HCT116 (cell line): ENCODE results near the gene STAB1. TPM values are rescaled to one million over a fixed set of nuclear protein-coding genes. Genes with fewer than 3 reads are reported as not detected.

Source experiments
- ATAC-seq: fragments of 200-7000 bp; cut with Tn5 transposase; 2 replicates; pipeline ENCODE4 v1.9.1; 2020; ENCODE audit warnings: mild to moderate bottlenecking, moderate library complexity
- Bru-seq: library from RNA; stranded (reverse); fragments of 400-500 nt; gene quantifications from one replicate; lab custom pipeline; 2021; lab: Mats Ljungman, UMichigan
- BruChase-seq, 2 experiments: library from RNA; stranded (reverse); fragments of 400-500 nt; gene quantifications; one replicate each; lab custom pipeline; 2021; lab: Mats Ljungman, UMichigan
- BruUV-seq: library from RNA; stranded (reverse); fragments of 400-500 nt; replicated peaks from 2 replicates; lab custom pipeline; 2021; lab: Mats Ljungman, UMichigan
- CTCF ChIA-PET: fragments of 300-600 bp; sonication (Branson Sonifier 250); formaldehyde crosslinking; loops from one replicate; lab custom pipeline; 2021; ENCODE audit warnings: antibody characterized with exemption; lab: Charles Lee
- POLR2A ChIA-PET: fragments of 300-600, 350-600 bp; sonication (Branson Sonifier 250); formaldehyde crosslinking; loops from one replicate; lab custom pipeline; 2021; ENCODE audit warnings: antibody characterized with exemption; lab: Charles Lee
- RAD21 ChIA-PET, 2 experiments: fragments of 300-600 bp; sonication (Branson Sonifier 250); formaldehyde crosslinking; loops; one replicate each; lab custom pipeline; 2023; ENCODE audit warnings: low total read pairs in 2 of 2; ENCODE audit not compliant: uncharacterized antibody in 2 of 2, unreplicated experiment in 2 of 2, low non-redundant PET in 1 of 2; lab: Charles Lee
- DNase-seq: peaks from one replicate; pipeline ENCODE4 v3.0.0-alpha.2; 2010; ENCODE audit warnings: low read depth, low spot score
- H2AFZ ChIP-seq: fragments of 200-600 bp; shearing (Covaris generic), sonication (generic); 2 replicates; pipeline ENCODE4 v1.6.1; 2017; ENCODE audit warnings: low read depth, mixed run types, mixed read lengths, antibody characterized with exemption, low read length; ENCODE audit not compliant: poor library complexity, severe bottlenecking
- H3K27ac ChIP-seq: 2 replicates; pipeline ENCODE4 v1.5.1; 2012; ENCODE audit warnings: low read depth, low read length
- H3K27me3 ChIP-seq: fragments of 200-600 bp; sonication (generic); 2 replicates; pipeline ENCODE4 v1.6.1; 2016; ENCODE audit warnings: mixed run types, low read length, mixed read lengths; ENCODE audit not compliant: insufficient read depth
- H3K36me3 ChIP-seq, 2 experiments: fragments of 200-500 bp in 1 of 2; fragments of 200-600 bp in 1 of 2; sonication (Bioruptor generic) in 1 of 2; sonication (generic) in 1 of 2; 2 replicates each; pipeline versions ENCODE4 v1.5.1 to v1.6.1; 2014 to 2016; ENCODE audit warnings: low read length in 2 of 2, inconsistent platforms in 1 of 2, mixed read lengths in 1 of 2, mixed run types in 1 of 2; ENCODE audit not compliant: insufficient read depth in 2 of 2, control insufficient read depth in 1 of 2
- H3K4me1 ChIP-seq, 2 experiments: fragments of 200-600 bp in 1 of 2; sonication (generic) in 1 of 2; 2 replicates each; pipeline versions ENCODE4 v1.5.1 to v1.6.1; 2012 to 2017; ENCODE audit warnings: low read length in 2 of 2, inconsistent platforms in 1 of 2, mild to moderate bottlenecking in 1 of 2, mixed read lengths in 1 of 2, mixed run types in 1 of 2, moderate library complexity in 1 of 2; ENCODE audit not compliant: insufficient read depth in 2 of 2, control insufficient read depth in 1 of 2
- H3K4me2 ChIP-seq: fragments of 200-600 bp; sonication (generic); 2 replicates; pipeline ENCODE4 v1.6.1; 2017; ENCODE audit warnings: mixed run types, low read length, mixed read lengths
- H3K4me3 ChIP-seq, 2 experiments: fragments of 200-600 bp in 1 of 2; sonication (generic) in 1 of 2; replicated peaks in 1 of 2; 2 replicates each; pipeline ENCODE4 v1.5.1; 2011 to 2016; ENCODE audit warnings: low read length in 2 of 2, control low read depth in 1 of 2, low read depth in 1 of 2, mild to moderate bottlenecking in 1 of 2, mixed read lengths in 1 of 2, mixed run types in 1 of 2
- H3K79me2 ChIP-seq: fragments of 200-600 bp; sonication (generic); 2 replicates; pipeline ENCODE4 v1.6.1; 2017; ENCODE audit warnings: mild to moderate bottlenecking, mixed run types, low read length, moderate library complexity, mixed read lengths; ENCODE audit not compliant: insufficient read depth
- H3K9ac ChIP-seq: fragments of 200-600 bp; sonication (generic); 2 replicates; pipeline ENCODE4 v1.6.1; 2016; ENCODE audit warnings: low read length, mixed read lengths
- H3K9me2 ChIP-seq: fragments of 200-600 bp; sonication (generic), shearing (Covaris generic); 2 replicates; pipeline ENCODE4 v1.6.1; 2017; ENCODE audit warnings: mixed run types, mild to moderate bottlenecking, moderate library complexity; ENCODE audit not compliant: insufficient read depth
- H3K9me3 ChIP-seq, 2 experiments: fragments of 200-500 bp in 1 of 2; fragments of 200-600 bp in 1 of 2; sonication (Bioruptor generic) in 1 of 2; sonication (generic) in 1 of 2; 2 replicates each; pipeline ENCODE4 v1.6.1; 2014 to 2017; ENCODE audit warnings: low read length in 2 of 2, mixed read lengths in 2 of 2, inconsistent platforms in 1 of 2, low read depth in 1 of 2, mild to moderate bottlenecking in 1 of 2, mixed run types in 1 of 2, moderate library complexity in 1 of 2; ENCODE audit not compliant: control insufficient read depth in 1 of 2, insufficient read depth in 1 of 2
- H4K20me1 ChIP-seq: fragments of 200-600 bp; sonication (generic), shearing (Covaris generic); 2 replicates; pipeline ENCODE4 v1.6.1; 2017; ENCODE audit warnings: mixed run types, mild to moderate bottlenecking, moderate library complexity; ENCODE audit not compliant: insufficient read depth
- CBX3 ChIP-seq: IDR thresholded peaks from 2 replicates; pipeline ENCODE4 v1.6.1; 2012; ENCODE audit warnings: low read depth
- CEBPB ChIP-seq: IDR thresholded peaks from 2 replicates; pipeline ENCODE4 v1.6.1; 2012; ENCODE audit warnings: low read depth
- CTCF ChIP-seq, 3 experiments: fragments of 200-600 bp in 1 of 3; sonication (generic) in 1 of 3; IDR thresholded peaks in 2 of 3; conservative IDR thresholded peaks in 1 of 3; 2 replicates each; pipeline ENCODE4 v1.5.1; 2012 to 2017; ENCODE audit warnings: low read depth in 2 of 3, low read length in 2 of 3, antibody characterized with exemption in 1 of 3, borderline replicate concordance in 1 of 3, control low read depth in 1 of 3, mild to moderate bottlenecking in 1 of 3, mixed read lengths in 1 of 3, mixed run types in 1 of 3, moderate library complexity in 1 of 3; ENCODE audit not compliant: insufficient read depth in 1 of 3
- ELF1 ChIP-seq: IDR thresholded peaks from 2 replicates; pipeline ENCODE4 v1.6.1; 2012; ENCODE audit warnings: low read depth, borderline replicate concordance
- EZH2 ChIP-seq: fragments of 200-600 bp; sonication (generic); IDR thresholded peaks from 2 replicates; pipeline ENCODE4 v1.6.1; 2017; ENCODE audit warnings: antibody characterized with exemption, mixed run types
- EZH2phosphoT487 ChIP-seq: fragments of 200-600 bp; IDR thresholded peaks from 2 replicates; pipeline ENCODE4 v1.6.1; 2018; ENCODE audit warnings: antibody characterized with exemption, borderline replicate concordance
- FOSL1 ChIP-seq: IDR thresholded peaks from 2 replicates; pipeline ENCODE4 v1.6.1; 2012; ENCODE audit warnings: low read depth
- POLR2A ChIP-seq: IDR thresholded peaks from 2 replicates; pipeline ENCODE4 v1.7.0; 2011; ENCODE audit warnings: borderline replicate concordance; ENCODE audit not compliant: insufficient read depth, insufficient read length; ENCODE audit errors: extremely low read depth
- POLR2AphosphoS5 ChIP-seq: IDR thresholded peaks from 2 replicates; pipeline ENCODE4 v1.6.1; 2011; ENCODE audit warnings: mild to moderate bottlenecking, low read depth, low read length, moderate library complexity
- SP1 ChIP-seq: IDR thresholded peaks from 2 replicates; pipeline ENCODE4 v1.6.1; 2012; ENCODE audit warnings: low read depth
- TCF7L2 ChIP-seq: IDR thresholded peaks from 2 replicates; pipeline ENCODE4 v1.7.0; 2011; ENCODE audit warnings: borderline replicate concordance, inconsistent platforms; ENCODE audit not compliant: insufficient read depth, insufficient read length; ENCODE audit errors: extremely low read depth
- ZBTB33 ChIP-seq: IDR thresholded peaks from 2 replicates; pipeline ENCODE4 v1.6.1; 2011; ENCODE audit warnings: mild to moderate bottlenecking, low read length, moderate library complexity; ENCODE audit not compliant: insufficient replicate concordance; ENCODE audit errors: extremely low read depth
- ZFX ChIP-seq: fragments of 450-650 bp; IDR thresholded peaks from 2 replicates; pipeline ENCODE4 v1.6.1; 2017
- intact Hi-C: fragments of 100-400 bp; cut with micrococcal nuclease; formaldehyde crosslinking; loops from 2 replicates; pipeline ENCODE4 v1.10.0; 2022
- long read RNA-seq: library from polyadenylated mRNA; unstranded; transcript quantifications from one replicate; pipeline ENCODE4 v2.0.0, GENCODE V29; 2021; ENCODE audit not compliant: unreplicated experiment
- polyA plus RNA-seq: library from polyadenylated mRNA; unstranded; fragments of >200 nt; gene quantifications from 2 replicates; pipeline ENCODE4 v1.2.1, GENCODE V29; 2012; ENCODE audit warnings: missing spikeins
- total RNA-seq: library from RNA; stranded (reverse); gene quantifications from one replicate; pipeline ENCODE4 v1.2.1, GENCODE V29; 2021; ENCODE audit not compliant: unreplicated experiment

The STAB1 gene
- total RNA-seq (0.44 TPM), Bru-seq, nascent RNA (percentile 5 among the genes with signal in this experiment), BruChase-seq, experiment 1, labeled RNA remaining after a 6-hour chase (percentile 19 among the genes with signal in this experiment), BruChase-seq, experiment 2, labeled RNA remaining after a 2-hour chase (percentile 7 among the genes with signal in this experiment)
- 0.12 TPM in 1 of 2 replicates, not detected in the other for polyA plus RNA-seq
- long read RNA-seq = 0 reads

GRCh38 chr3:52494886-52495495 lies at the start of gene STAB1:
Gene STAB1, plus strand, starts transcription at chr3:52495338. Its CDS starts 76 bp downstream, at chr3:52495414.
- Histone ChIP-seq H3K79me2 (no peaks in the 10 kb centered on the region), H3K4me1 (no peaks in the 10 kb centered on the region), H3K9me3 (no peaks in the 10 kb centered on the region), H3K27ac (no peak within 1 kb of the TSS), H3K4me3 (no peak within 1 kb of the TSS), H3K27me3 (no peaks in the 10 kb centered on the region), H3K9me2 (no peaks in the 10 kb centered on the region), H3K9ac (no peak within 1 kb of the TSS), H3K4me2 (no peak within 1 kb of the TSS), H3K36me3 (peaks cover 0 to 19% of the 10 kb centered on the region in 2 experiments; a peak in 2 of 4 replicates), H2AFZ (no peak within 1 kb of the TSS), H4K20me1 (no peaks in the 10 kb centered on the region)
- ATAC-seq (no peak), DNase-seq (no peak)
- RAD21 ChIA-PET = no interaction called here
- CTCF ChIA-PET = no interaction called here
- BruUV-seq = no TSS peak
- POLR2A ChIA-PET = interaction anchor here (0.6 kb wide), 1 partner anchor 750 kb away, joined by 3 read pairs; no protein-coding TSS in a partner anchor
- TF ChIP-seq ZBTB33 = no peak
- TF ChIP-seq CEBPB = no peak
- TF ChIP-seq EZH2 = no peak
- TF ChIP-seq POLR2A = no peak
- TF ChIP-seq ELF1 = no peak
- TF ChIP-seq ZFX = no peak
- no peak for TF ChIP-seq SP1
- no peak for TF ChIP-seq POLR2AphosphoS5
- TF ChIP-seq TCF7L2 = no peak
- TF ChIP-seq CTCF (IDR thresholded peaks at IDR 0.05 in 2 of 3, conservative IDR thresholded peaks at IDR 0.05 in 1 of 3; ENCODE audit: borderline replicate concordance in 1 of 3, insufficient read depth in 1 of 3, low read depth in 2 of 3, low read length in 2 of 3) = no peak
- TF ChIP-seq FOSL1 = no peak
- no peak for TF ChIP-seq EZH2phosphoT487
- TF ChIP-seq CBX3 = no peak
- intact Hi-C loops = no loop called here
